Astrocyte (in vitro differentiated cells and primary cell): ENCODE measurements around the gene OSBPL6. TPM values are rescaled to one million over a fixed set of nuclear protein-coding genes. Genes with fewer than 3 reads are reported as not detected.
A peak's percentile ranks its signal among the peaks of the same experiment; 100 is the strongest.

Experiments used
- DNase-seq: peaks from one replicate; pipeline ENCODE4 v3.0.0-alpha.2; 2010; ENCODE audit warnings: low read depth
- FAIRE-seq: peaks from 2 replicates; lab custom pipeline; 2011; peaks lifted over from hg19 to GRCh38; lab: Jason Lieb, UNC
- H2AFZ ChIP-seq: 2 replicates; pipeline ENCODE4 v1.6.0; 2012; ENCODE audit warnings: low read depth, low read length, inconsistent platforms
- H3K27ac ChIP-seq: 2 replicates; pipeline ENCODE4 v1.5.1; 2011; ENCODE audit warnings: low read depth, low read length, inconsistent platforms
- H3K27me3 ChIP-seq: 2 replicates; pipeline ENCODE4 v1.6.0; 2011; ENCODE audit warnings: low read length, inconsistent platforms; ENCODE audit not compliant: insufficient read depth
- H3K36me3 ChIP-seq: 2 replicates; pipeline ENCODE4 v1.5.1; 2011; ENCODE audit warnings: low read length, inconsistent platforms; ENCODE audit not compliant: insufficient read depth
- H3K4me1 ChIP-seq: 2 replicates; pipeline ENCODE4 v1.5.1; 2011; ENCODE audit warnings: low read length, inconsistent platforms; ENCODE audit not compliant: insufficient read depth
- H3K4me2 ChIP-seq: 2 replicates; pipeline ENCODE4 v1.6.0; 2012; ENCODE audit warnings: low read length, inconsistent platforms
- H3K4me3 ChIP-seq: 2 replicates; pipeline ENCODE4 v1.5.1; 2011; ENCODE audit warnings: low read depth, mild to moderate bottlenecking, low read length, inconsistent platforms; ENCODE audit not compliant: insufficient read depth
- H3K79me2 ChIP-seq: 2 replicates; pipeline ENCODE4 v1.6.0; 2012; ENCODE audit warnings: mild to moderate bottlenecking, low read length, inconsistent platforms; ENCODE audit not compliant: insufficient read depth
- H3K9ac ChIP-seq: 2 replicates; pipeline ENCODE4 v1.6.0; 2012; ENCODE audit warnings: mild to moderate bottlenecking, low read length, inconsistent platforms
- H3K9me3 ChIP-seq: 2 replicates; pipeline ENCODE4 v1.5.1; 2012; ENCODE audit warnings: low read depth, mild to moderate bottlenecking, low read length, inconsistent platforms; ENCODE audit not compliant: insufficient read depth
- H4K20me1 ChIP-seq: 2 replicates; pipeline ENCODE4 v1.6.0; 2012; ENCODE audit warnings: low read length, inconsistent platforms; ENCODE audit not compliant: insufficient read depth
- H3K27ac Mint-ChIP-seq: one replicate; pipeline ENCODE4 v1.8.0; 2021; ENCODE audit warnings: mild to moderate bottlenecking, mixed read lengths; ENCODE audit not compliant: unreplicated experiment
- H3K27me3 Mint-ChIP-seq: one replicate; pipeline ENCODE4 v1.8.0; 2021; ENCODE audit warnings: low read depth, mixed read lengths; ENCODE audit not compliant: unreplicated experiment
- H3K36me3 Mint-ChIP-seq: one replicate; pipeline ENCODE4 v1.8.0; 2021; ENCODE audit warnings: low read depth, mixed read lengths; ENCODE audit not compliant: unreplicated experiment
- H3K4me1 Mint-ChIP-seq: one replicate; pipeline ENCODE4 v1.8.0; 2021; ENCODE audit warnings: low read depth, mixed read lengths; ENCODE audit not compliant: unreplicated experiment
- H3K4me3 Mint-ChIP-seq: one replicate; pipeline ENCODE4 v1.8.0; 2021; ENCODE audit warnings: mild to moderate bottlenecking, moderate library complexity, mixed read lengths; ENCODE audit not compliant: unreplicated experiment
- H3K9me3 Mint-ChIP-seq: one replicate; pipeline ENCODE4 v1.8.0; 2021; ENCODE audit warnings: mild to moderate bottlenecking, mixed read lengths; ENCODE audit not compliant: unreplicated experiment
- CTCF ChIP-seq: IDR thresholded peaks from 2 replicates; pipeline ENCODE4 v1.5.1; 2011; ENCODE audit warnings: low read depth, mild to moderate bottlenecking, inconsistent platforms, low read length, moderate library complexity; ENCODE audit not compliant: insufficient read depth
- EZH2 ChIP-seq: IDR thresholded peaks from 2 replicates; pipeline ENCODE4 v1.6.1; 2012; ENCODE audit warnings: mild to moderate bottlenecking, low read length, inconsistent platforms; ENCODE audit not compliant: insufficient read depth
- total RNA-seq: library from RNA; stranded (reverse); gene quantifications from 2 replicates; pipeline ENCODE4 v1.2.1, GENCODE V29; 2021

OSBPL6 gene
- total RNA-seq, 1 donor from 2014 or later = 13.4 TPM

- Histone ChIP-seq H3K4me1 (no peaks in the 10 kb centered on the region), H4K20me1 (peaks cover 13% of the 10 kb centered on the region), H3K4me3 (no peak overlapping the region), H3K9ac (no peak overlapping the region), H3K27ac (no peak overlapping the region), H3K27me3 (no peaks in the 10 kb centered on the region), H3K79me2 (peaks cover 7% of the 10 kb centered on the region), H3K9me3 (no peaks in the 10 kb centered on the region), H2AFZ (no peak overlapping the region), H3K36me3 (peaks cover 52% of the 10 kb centered on the region), H3K4me2 (peak overlapping the region; percentile 3)
- Mint-ChIP-seq H3K4me3 (no peak overlapping the region), H3K36me3 (peaks cover 18% of the 10 kb centered on the region), H3K9me3 (no peaks in the 10 kb centered on the region), H3K27ac (peak overlapping the region; percentile 41), H3K4me1 (peaks cover 12% of the 10 kb centered on the region), H3K27me3 (no peaks in the 10 kb centered on the region)
- no peak for DNase-seq
- no peak for FAIRE-seq
- TF ChIP-seq EZH2 = no peak
- TF ChIP-seq CTCF = no peak
Observed at GRCh38 chr2:178441426-178441825, 247.1 kb downstream of the OSBPL6 start.

- H3K9ac ChIP-seq = peak overlapping the region; percentile 98
Observed at GRCh38 chr2:178448968-178449661, 254.8 kb downstream of the OSBPL6 start.

More at GRCh38 chr2:178448968-178449661, 254.8 kb downstream of the OSBPL6 start:
- H3K9me3 ChIP-seq = no peaks in the 10 kb centered on the region
- Mint-ChIP-seq H3K9me3 (no peaks in the 10 kb centered on the region), H3K27ac (peak overlapping the region; percentile 37), H3K4me1 (peaks cover 19% of the 10 kb centered on the region), H3K4me3 (peak overlapping the region; percentile 92), H3K36me3 (peaks cover 9% of the 10 kb centered on the region), H3K27me3 (no peaks in the 10 kb centered on the region)
- TF ChIP-seq CTCF = no peak
- no peak for TF ChIP-seq EZH2
- H3K4me2 ChIP-seq = peak overlapping the region; percentile 98
- no peak overlapping the region for H3K27ac ChIP-seq
- peaks cover 43% of the 10 kb centered on the region for H3K79me2 ChIP-seq
- peak overlapping the region; percentile 89 for H3K4me3 ChIP-seq
- H4K20me1 ChIP-seq = peaks cover 36% of the 10 kb centered on the region
- peaks cover 14% of the 10 kb centered on the region for H3K4me1 ChIP-seq
- H3K27me3 ChIP-seq = no peaks in the 10 kb centered on the region
- peaks cover 30% of the 10 kb centered on the region for H3K36me3 ChIP-seq
- H2AFZ ChIP-seq = no peak overlapping the region
- DNase-seq (no peak), FAIRE-seq (no peak)
